MV-4-11 (cell line): ENCODE data around the gene RMND5A.
"Not testable (repeated sequence)": the region's sequence is repeated elsewhere in the genome, so short reads cannot be mapped to it uniquely, and the experiment has no call there.

ENCODE experiments used
- DNase-seq: peaks from one replicate; lab custom pipeline; 2025; lab: John Stamatoyannopoulos, UW

The RMND5A gene

GRCh38 chr2:86714579-86715173, 5.4 kb upstream of the RMND5A start:
- DNase-seq: not testable (repeated sequence)

- not testable (repeated sequence) for DNase-seq
Observed at GRCh38 chr2:86719263-86719636, 841 bp upstream of the RMND5A start.

- DNase-seq: not testable (repeated sequence)
Observed at GRCh38 chr2:86720540-86721320, 639 bp downstream of the RMND5A start.

- not testable (repeated sequence) for DNase-seq
Observed at GRCh38 chr2:86725706-86726105, 5.6 kb downstream of the RMND5A start.

GRCh38 chr2:86732040-86732525, 12.0 kb downstream of the RMND5A start:
- not testable (repeated sequence) for DNase-seq

- DNase-seq: not testable (repeated sequence)
Observed at GRCh38 chr2:86732837-86733236, 12.7 kb downstream of the RMND5A start.

GRCh38 chr2:86733528-86733927, 13.4 kb downstream of the RMND5A start:
- not testable (repeated sequence) for DNase-seq

- DNase-seq: not testable (repeated sequence)
Observed at GRCh38 chr2:86734896-86735295, 14.8 kb downstream of the RMND5A start.

- not testable (repeated sequence) for DNase-seq
Observed at GRCh38 chr2:86739485-86739884, 19.4 kb downstream of the RMND5A start.

GRCh38 chr2:86739889-86740288, 19.8 kb downstream of the RMND5A start:
- not testable (repeated sequence) for DNase-seq

- peak; percentile 47 for DNase-seq
Observed at GRCh38 chr2:86741889-86742498, 21.9 kb downstream of the RMND5A start.

- DNase-seq: no peak
Observed at GRCh38 chr2:86744152-86744551, 24.1 kb downstream of the RMND5A start.

GRCh38 chr2:86746939-86747338, 26.8 kb downstream of the RMND5A start:
- DNase-seq: no peak

- peak; percentile 72 for DNase-seq
Observed at GRCh38 chr2:86747711-86748639, 27.9 kb downstream of the RMND5A start.

GRCh38 chr2:86750240-86750839, 30.2 kb downstream of the RMND5A start:
- no peak for DNase-seq

- DNase-seq: no peak
Observed at GRCh38 chr2:86751778-86752177, 31.7 kb downstream of the RMND5A start.

- DNase-seq: no peak
Observed at GRCh38 chr2:86752934-86753333, 32.8 kb downstream of the RMND5A start.

- no peak for DNase-seq
Observed at GRCh38 chr2:86753606-86754005, 33.5 kb downstream of the RMND5A start.

- DNase-seq: no peak
Observed at GRCh38 chr2:86758405-86758804, 38.3 kb downstream of the RMND5A start.

- DNase-seq: no peak
Observed at GRCh38 chr2:86760371-86760770, 40.3 kb downstream of the RMND5A start.

GRCh38 chr2:86764661-86765309, 44.7 kb downstream of the RMND5A start:
- peak; percentile 40 for DNase-seq
